T-helper 17 cell (primary cell): ENCODE data around the gene ATP12A. TPM values are rescaled to one million over a fixed set of nuclear protein-coding genes. Genes with fewer than 3 reads are reported as not detected.
A peak's percentile ranks its signal among the peaks of the same experiment; 100 is the strongest.

Experiments used
- ATAC-seq: fragments of 150-1000 bp; cut with Tn5 transposase; 2 replicates; pipeline ENCODE4 v1.10.0; 2021; ENCODE audit warnings: mild to moderate bottlenecking, moderate library complexity
- DNase-seq, 3 donors: peaks; one replicate each; pipeline versions ENCODE4 v3.0.0 to v3.0.0-alpha.2; 2020 to 2021
- H3K9me3 ChIP-seq: one replicate; pipeline ENCODE4 v1.7.0; 2013; ENCODE audit warnings: low read length, mild to moderate bottlenecking; ENCODE audit not compliant: control insufficient read depth, poor library complexity, severe bottlenecking
- H3K27ac Mint-ChIP-seq: one replicate; pipeline ENCODE4 v1.8.0; 2022; ENCODE audit warnings: mild to moderate bottlenecking, moderate library complexity, mixed read lengths
- H3K27me3 Mint-ChIP-seq: one replicate; pipeline ENCODE4 v1.8.0; 2022; ENCODE audit warnings: mixed read lengths
- H3K36me3 Mint-ChIP-seq: one replicate; pipeline ENCODE4 v1.8.0; 2022; ENCODE audit warnings: low read depth, mixed read lengths
- H3K4me1 Mint-ChIP-seq: one replicate; pipeline ENCODE4 v1.8.0; 2022; ENCODE audit warnings: mild to moderate bottlenecking, mixed read lengths
- H3K4me3 Mint-ChIP-seq: one replicate; pipeline ENCODE4 v1.8.0; 2022; ENCODE audit warnings: mild to moderate bottlenecking, moderate library complexity, mixed read lengths
- total RNA-seq, 4 donors: library from RNA in 2 of 4; stranded (reverse) in 2 of 4; gene quantifications; one replicate each; pipeline ENCODE4 v1.2.3 and lab custom pipeline; 2022 to 2026

ATP12A gene
- total RNA-seq, 2 donors from 2014 or later, result not detected

GRCh38 chr13:24684600-24684998 is 4.4 kb downstream of the ATP12A start:
- Mint-ChIP-seq H3K36me3 (peaks cover 3% of the 10 kb centered on the region), H3K27ac (peak overlapping the region; percentile 61), H3K4me3 (peak overlapping the region; percentile 28), H3K4me1 (peaks cover 25% of the 10 kb centered on the region), H3K27me3 (peaks cover 30% of the 10 kb centered on the region)
- ATAC-seq (peak; percentile 63), DNase-seq (no peak)
- H3K9me3 ChIP-seq, result no peaks in the 10 kb centered on the region

GRCh38 chr13:24685314-24685713 is 5.1 kb downstream of the ATP12A start:
- DNase-seq, result no peak
- Mint-ChIP-seq H3K27ac (peak overlapping the region; percentile 61), H3K4me1 (peaks cover 23% of the 10 kb centered on the region), H3K36me3 (peaks cover 3% of the 10 kb centered on the region), H3K27me3 (peaks cover 32% of the 10 kb centered on the region), H3K4me3 (no peak overlapping the region)
- H3K9me3 ChIP-seq, result no peaks in the 10 kb centered on the region
- ATAC-seq, result no peak

- peaks cover 38% of the 10 kb centered on the region for H3K27me3 Mint-ChIP-seq
- no peaks in the 10 kb centered on the region for H3K9me3 ChIP-seq
- H3K4me1 Mint-ChIP-seq, result peaks cover 17% of the 10 kb centered on the region
- H3K4me3 Mint-ChIP-seq, result no peak overlapping the region
- no peak for DNase-seq
- ATAC-seq, result no peak
- H3K36me3 Mint-ChIP-seq, result peaks cover 4% of the 10 kb centered on the region
- no peak overlapping the region for H3K27ac Mint-ChIP-seq
Measured at GRCh38 chr13:24687611-24688010, 7.4 kb downstream of the ATP12A start.

GRCh38 chr13:24688111-24688510 is 7.9 kb downstream of the ATP12A start:
- Mint-ChIP-seq H3K4me1 (peaks cover 17% of the 10 kb centered on the region), H3K4me3 (no peak overlapping the region), H3K27ac (no peak overlapping the region), H3K27me3 (peaks cover 43% of the 10 kb centered on the region), H3K36me3 (peaks cover 4% of the 10 kb centered on the region)
- H3K9me3 ChIP-seq, result no peaks in the 10 kb centered on the region
- ATAC-seq, result no peak
- no peak for DNase-seq

- H3K27me3 Mint-ChIP-seq, result peaks cover 51% of the 10 kb centered on the region
- no peak overlapping the region for H3K4me3 Mint-ChIP-seq
- no peaks in the 10 kb centered on the region for H3K9me3 ChIP-seq
- no peak overlapping the region for H3K27ac Mint-ChIP-seq
- peaks cover 20% of the 10 kb centered on the region for H3K4me1 Mint-ChIP-seq
- ATAC-seq (no peak), DNase-seq (no peak)
- H3K36me3 Mint-ChIP-seq, result peaks cover 7% of the 10 kb centered on the region
Measured at GRCh38 chr13:24688950-24689349, 8.7 kb downstream of the ATP12A start.

- Mint-ChIP-seq H3K27me3 (peaks cover 54% of the 10 kb centered on the region), H3K4me1 (peaks cover 9% of the 10 kb centered on the region), H3K4me3 (no peak overlapping the region), H3K27ac (peak overlapping the region; percentile 16), H3K36me3 (peaks cover 7% of the 10 kb centered on the region)
- DNase-seq (no peak), ATAC-seq (no peak)
- no peaks in the 10 kb centered on the region for H3K9me3 ChIP-seq
Measured at GRCh38 chr13:24691381-24691780, 11.2 kb downstream of the ATP12A start.

- DNase-seq, result no peak
- Mint-ChIP-seq H3K4me3 (no peak overlapping the region), H3K36me3 (peaks cover 7% of the 10 kb centered on the region), H3K4me1 (peaks cover 9% of the 10 kb centered on the region), H3K27ac (no peak overlapping the region), H3K27me3 (peaks cover 54% of the 10 kb centered on the region)
- no peaks in the 10 kb centered on the region for H3K9me3 ChIP-seq
- ATAC-seq, result no peak
Measured at GRCh38 chr13:24692561-24692960, 12.4 kb downstream of the ATP12A start.

- DNase-seq (no peak), ATAC-seq (peak; percentile 75)
- Mint-ChIP-seq H3K27me3 (peaks cover 59% of the 10 kb centered on the region), H3K4me3 (peak overlapping the region; percentile 2), H3K4me1 (peaks cover 9% of the 10 kb centered on the region), H3K27ac (peak overlapping the region; percentile 34), H3K36me3 (peaks cover 9% of the 10 kb centered on the region)
- H3K9me3 ChIP-seq, result no peaks in the 10 kb centered on the region
Measured at GRCh38 chr13:24693862-24694471, 13.8 kb downstream of the ATP12A start.

GRCh38 chr13:24694907-24695306 is 14.7 kb downstream of the ATP12A start:
- peaks cover 11% of the 10 kb centered on the region for H3K4me1 Mint-ChIP-seq
- peaks cover 12% of the 10 kb centered on the region for H3K36me3 Mint-ChIP-seq
- H3K27me3 Mint-ChIP-seq, result peaks cover 59% of the 10 kb centered on the region
- H3K9me3 ChIP-seq, result no peaks in the 10 kb centered on the region
- no peak for ATAC-seq
- H3K27ac Mint-ChIP-seq, result no peak overlapping the region
- DNase-seq, result no peak
- H3K4me3 Mint-ChIP-seq, result no peak overlapping the region

GRCh38 chr13:24698686-24699085 is 18.5 kb downstream of the ATP12A start:
- DNase-seq, result no peak
- peak overlapping the region; percentile 25 for H3K4me3 Mint-ChIP-seq
- H3K4me1 Mint-ChIP-seq, result peaks cover 9% of the 10 kb centered on the region
- H3K9me3 ChIP-seq, result no peaks in the 10 kb centered on the region
- no peak for ATAC-seq
- peaks cover 50% of the 10 kb centered on the region for H3K27me3 Mint-ChIP-seq
- H3K36me3 Mint-ChIP-seq, result peaks cover 5% of the 10 kb centered on the region
- peak overlapping the region; percentile 14 for H3K27ac Mint-ChIP-seq

GRCh38 chr13:24699541-24699940 is 19.3 kb downstream of the ATP12A start:
- no peak for DNase-seq
- Mint-ChIP-seq H3K4me3 (no peak overlapping the region), H3K27me3 (peaks cover 45% of the 10 kb centered on the region), H3K4me1 (peaks cover 3% of the 10 kb centered on the region), H3K36me3 (peaks cover 5% of the 10 kb centered on the region), H3K27ac (no peak overlapping the region)
- no peaks in the 10 kb centered on the region for H3K9me3 ChIP-seq
- no peak for ATAC-seq

- no peak for ATAC-seq
- H3K27ac Mint-ChIP-seq, result no peak overlapping the region
- H3K27me3 Mint-ChIP-seq, result peaks cover 45% of the 10 kb centered on the region
- peaks cover 5% of the 10 kb centered on the region for H3K36me3 Mint-ChIP-seq
- DNase-seq, result no peak
- H3K4me1 Mint-ChIP-seq, result peaks cover 3% of the 10 kb centered on the region
- no peaks in the 10 kb centered on the region for H3K9me3 ChIP-seq
- H3K4me3 Mint-ChIP-seq, result no peak overlapping the region
Measured at GRCh38 chr13:24700539-24700938, 20.3 kb downstream of the ATP12A start.

GRCh38 chr13:24706886-24707585 is 26.8 kb downstream of the ATP12A start:
- no peaks in the 10 kb centered on the region for H3K9me3 ChIP-seq
- Mint-ChIP-seq H3K27ac (no peak overlapping the region), H3K4me1 (peaks cover 10% of the 10 kb centered on the region), H3K27me3 (peaks cover 5% of the 10 kb centered on the region), H3K36me3 (no peaks in the 10 kb centered on the region), H3K4me3 (no peak overlapping the region)
- no peak for DNase-seq
- ATAC-seq, result no peak
